HG02943 (cell line): ENCODE results near the gene E2F4.
A peak's percentile ranks its signal among the peaks of the same experiment; 100 is the strongest.

Experiments used
- ATAC-seq: cut with Tn5 transposase; IDR thresholded peaks from one replicate; pipeline ENCODE4 v1.9.1; 2021; ENCODE audit warnings: mild to moderate bottlenecking, low read depth, moderate library complexity; ENCODE audit not compliant: unreplicated experiment

The E2F4 gene

GRCh38 chr16:67247192-67248072 is 55.5 kb downstream of the E2F4 start, which contains the start of gene FHOD1:
Gene FHOD1 (minus strand): TSS chr16:67247481. CDS start chr16:67247410, 71 bp downstream.
- ATAC-seq, result peak; percentile 42

DNA sequence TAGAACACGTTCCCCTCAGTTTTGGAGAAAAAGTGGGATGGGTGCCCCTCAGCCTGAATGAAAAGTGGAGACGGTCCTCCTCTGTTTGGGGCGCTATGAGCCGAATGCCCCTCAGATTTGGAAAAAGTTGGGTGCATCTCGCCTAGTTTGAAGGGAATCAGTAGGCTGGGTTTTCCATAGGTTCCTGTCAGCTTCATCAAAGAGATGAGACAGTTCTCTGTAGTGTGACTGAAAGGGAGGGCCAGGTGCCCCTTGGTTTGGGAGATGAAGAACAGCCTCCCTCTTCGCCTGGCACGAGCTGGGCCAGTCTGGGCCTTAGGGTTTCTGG is 56.1 kb downstream of the E2F4 start:
- ATAC-seq, result no peak
